C1 segment of cervical spinal cord (tissue), 14 donors: Measurements from ENCODE around the gene JAKMIP2.

Source experiments
- DNase-seq, 14 donors: peaks; one replicate each; lab custom pipeline; 2025; lab: John Stamatoyannopoulos, UW

JAKMIP2 gene

DNA sequence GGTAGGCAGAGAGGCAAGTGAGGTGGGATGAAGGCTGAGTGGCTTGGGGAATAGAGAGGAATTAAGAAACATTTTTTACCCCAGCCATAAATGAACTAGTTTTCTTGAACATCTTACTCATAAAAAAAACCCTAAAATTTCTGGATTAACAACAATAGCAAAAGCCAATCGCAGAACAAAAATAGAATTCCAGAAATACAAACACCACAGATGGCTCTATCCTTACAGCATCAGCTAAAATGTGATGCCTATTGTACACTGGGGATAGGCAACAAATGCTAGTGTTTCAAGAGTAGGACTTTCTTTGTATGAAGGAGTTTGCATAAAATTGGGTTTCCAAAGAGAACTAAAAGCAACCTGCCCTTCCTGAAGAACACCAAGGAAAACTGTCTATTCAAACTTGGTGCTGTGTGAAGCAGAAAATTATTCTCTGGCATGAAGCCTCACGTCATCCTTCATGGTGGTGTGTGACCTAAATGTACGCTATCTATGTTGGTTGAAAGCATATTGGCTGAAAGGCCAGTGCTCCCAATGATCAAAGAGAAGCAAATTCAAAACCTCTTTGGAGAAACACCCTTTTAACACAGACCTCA lies 82.9 kb downstream of the JAKMIP2 start:
- DNase-seq: peak in 1 of 14 donors; percentile 63

DNA sequence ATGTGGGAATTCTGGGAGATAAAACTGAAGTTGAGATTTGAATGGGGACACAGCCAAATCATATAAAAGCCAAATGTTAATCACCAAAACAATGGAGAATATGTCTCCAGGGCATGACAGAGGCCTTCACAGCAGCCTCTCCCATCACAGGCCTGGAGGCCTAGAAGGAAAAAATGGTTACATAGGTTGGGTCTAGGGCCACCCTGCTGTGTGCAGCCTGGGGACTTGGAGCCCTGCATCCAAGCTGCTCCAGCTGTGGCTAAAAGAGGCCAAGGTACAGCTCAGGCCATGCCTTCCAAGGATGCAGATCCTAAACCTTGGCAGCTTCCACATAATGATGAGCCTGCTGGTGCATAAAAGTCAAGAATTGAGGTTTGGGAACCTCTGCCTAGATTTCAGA lies 85.1 kb downstream of the JAKMIP2 start:
- DNase-seq: no peak

DNA sequence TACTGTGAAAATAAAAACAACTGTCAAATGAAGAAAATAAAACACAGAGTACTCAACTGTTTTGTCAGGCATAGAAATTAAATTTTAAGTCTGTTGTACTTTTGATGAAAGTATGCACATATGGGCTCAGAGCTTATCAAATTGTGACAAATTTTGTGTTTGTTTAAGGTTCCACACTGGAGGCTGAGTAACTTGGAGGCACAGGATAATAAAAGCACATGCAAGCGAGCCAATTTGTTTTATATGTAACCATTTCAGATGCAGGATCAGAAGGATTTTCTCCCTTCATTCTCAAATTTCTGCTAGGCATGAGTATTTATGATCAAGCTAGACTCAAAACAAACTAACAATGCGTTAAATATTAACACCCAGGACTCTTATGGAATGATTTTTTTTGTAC lies 87.8 kb downstream of the JAKMIP2 start:
- DNase-seq: no peak

DNA sequence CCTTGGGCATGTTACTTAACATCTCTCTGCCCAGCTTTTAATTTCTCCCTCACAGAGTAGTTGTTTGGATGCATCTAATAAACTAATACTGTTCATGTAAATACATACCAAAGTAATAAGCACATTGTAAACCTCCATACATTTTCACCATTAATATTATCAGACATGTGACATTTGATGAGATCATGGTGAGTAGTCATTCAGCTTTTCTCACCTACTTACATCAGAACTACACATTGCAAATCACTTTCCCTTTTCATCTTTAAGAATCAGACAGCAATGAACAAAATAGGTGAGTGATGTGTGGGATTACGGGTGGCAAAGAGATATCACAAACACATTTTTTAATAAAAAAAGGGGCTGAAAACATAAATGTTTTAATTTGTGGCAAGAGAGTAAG lies 89.3 kb downstream of the JAKMIP2 start:
- no peak for DNase-seq

DNA sequence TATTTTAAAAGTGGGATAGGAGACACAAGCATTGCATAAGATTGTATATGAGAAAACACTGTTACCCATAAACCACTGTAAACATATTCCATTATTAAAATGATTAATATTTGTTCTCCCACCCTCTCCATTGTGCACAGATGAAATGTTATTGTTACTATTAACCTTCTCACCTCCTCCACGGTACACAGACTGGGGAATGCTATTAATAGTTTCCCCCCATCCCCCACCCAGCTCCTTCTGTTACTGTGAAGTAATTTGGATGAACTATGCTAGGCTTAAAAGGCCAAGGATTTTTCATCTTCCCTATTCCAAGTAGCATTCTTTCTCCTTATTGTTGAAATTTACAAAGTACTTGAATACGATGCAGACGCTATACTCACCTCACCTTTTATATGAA lies 91.4 kb downstream of the JAKMIP2 start:
- peak in 1 of 14 donors; percentile 17 for DNase-seq

- DNase-seq: peak in 1 of 14 donors; percentile 10
Observed at GRCh38 chr5:147690595-147690994, 91.9 kb downstream of the JAKMIP2 start.

GRCh38 chr5:147689426-147689825 lies 93.1 kb downstream of the JAKMIP2 start:
- DNase-seq: no peak

- peak in 10 of 14 donors; percentile 22 to 81 (median 52) for DNase-seq
Observed at GRCh38 chr5:147688656-147689356, 93.7 kb downstream of the JAKMIP2 start.

DNA sequence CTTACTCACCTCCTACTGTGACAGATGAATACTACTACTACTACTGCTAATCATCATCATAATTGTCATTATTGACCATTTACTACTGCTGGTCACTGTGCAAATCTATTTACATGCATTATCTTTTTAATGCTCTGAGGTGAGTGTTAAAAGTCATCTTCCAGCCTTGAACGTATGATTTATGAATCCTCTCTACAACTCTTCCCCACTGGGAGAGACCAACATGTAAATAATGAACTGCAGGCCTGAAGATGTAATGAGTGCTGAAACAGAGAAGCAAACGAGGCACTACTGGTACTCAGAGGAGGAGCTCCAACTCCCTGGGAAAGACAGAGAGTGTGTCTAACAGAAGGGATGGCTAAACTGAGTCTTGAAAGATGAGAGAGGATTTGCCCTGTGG lies 95.4 kb downstream of the JAKMIP2 start:
- DNase-seq: no peak

DNA sequence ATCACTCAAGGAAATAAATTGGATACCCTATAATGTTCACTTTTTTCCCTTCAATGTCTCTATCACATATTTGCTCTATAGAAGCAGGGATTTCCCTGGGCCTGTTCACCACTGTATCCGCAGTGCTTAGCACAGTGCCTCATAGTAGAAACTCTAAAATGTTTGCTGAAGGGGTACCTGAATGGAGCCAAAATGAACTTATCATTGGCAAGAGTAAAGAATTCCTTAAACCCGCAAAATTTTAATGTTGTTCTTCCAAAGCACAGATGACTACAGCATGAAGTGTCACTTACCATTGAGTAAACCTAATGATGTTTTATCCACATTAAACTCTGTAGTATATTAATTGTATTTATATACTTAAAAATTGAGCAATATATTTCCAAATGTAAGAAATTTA lies 96.1 kb downstream of the JAKMIP2 start:
- DNase-seq: no peak

DNA sequence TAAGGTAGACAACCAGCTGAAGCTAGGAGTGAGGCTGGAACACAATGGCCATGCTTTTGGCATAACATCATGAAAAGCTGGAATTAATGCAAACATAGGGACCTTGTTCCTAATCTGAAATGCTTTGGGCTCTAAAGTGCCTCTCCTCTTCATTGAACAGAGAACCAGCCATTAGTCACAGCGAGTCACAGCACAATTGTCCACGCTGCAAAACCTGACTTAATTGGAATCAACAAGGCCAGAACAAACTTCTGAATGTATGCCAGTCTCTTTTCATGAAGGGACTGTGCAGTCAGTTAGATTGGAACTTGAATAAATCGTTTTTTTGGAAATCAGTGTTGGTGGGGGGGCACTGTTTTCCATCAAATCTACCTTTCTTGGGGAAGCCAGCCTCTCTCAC lies 96.5 kb downstream of the JAKMIP2 start:
- DNase-seq: peak in 5 of 14 donors; percentile 2 to 65 (median 24)

DNA sequence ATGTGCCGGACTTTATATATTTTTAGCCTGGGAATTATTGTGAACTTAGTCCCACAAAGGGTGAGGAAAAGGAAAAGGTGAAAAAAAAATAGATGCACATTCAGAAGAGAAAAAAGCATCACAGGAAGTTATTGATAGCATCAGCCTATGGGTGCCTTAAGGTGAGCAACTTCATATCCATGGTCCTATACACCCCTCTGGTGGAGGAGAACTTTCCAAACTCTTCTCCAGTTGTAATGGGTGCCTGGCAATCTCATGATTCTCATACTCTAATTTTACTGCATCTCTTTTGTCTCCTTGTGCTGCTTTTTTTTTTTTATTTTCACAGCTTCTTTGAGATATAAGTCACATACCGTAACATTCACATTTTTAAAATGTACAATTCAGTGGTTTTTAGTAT lies 107.4 kb downstream of the JAKMIP2 start:
- DNase-seq: no peak

GRCh38 chr5:147674411-147674810 lies 108.1 kb downstream of the JAKMIP2 start:
- no peak for DNase-seq

GRCh38 chr5:147673791-147674190 lies 108.7 kb downstream of the JAKMIP2 start:
- no peak for DNase-seq

- peak in 7 of 14 donors; percentile 2 to 98 (median 21) for DNase-seq
Observed at GRCh38 chr5:147673266-147673665, 109.3 kb downstream of the JAKMIP2 start.

- DNase-seq: no peak
Observed at GRCh38 chr5:147671365-147671764, 111.2 kb downstream of the JAKMIP2 start.

DNA sequence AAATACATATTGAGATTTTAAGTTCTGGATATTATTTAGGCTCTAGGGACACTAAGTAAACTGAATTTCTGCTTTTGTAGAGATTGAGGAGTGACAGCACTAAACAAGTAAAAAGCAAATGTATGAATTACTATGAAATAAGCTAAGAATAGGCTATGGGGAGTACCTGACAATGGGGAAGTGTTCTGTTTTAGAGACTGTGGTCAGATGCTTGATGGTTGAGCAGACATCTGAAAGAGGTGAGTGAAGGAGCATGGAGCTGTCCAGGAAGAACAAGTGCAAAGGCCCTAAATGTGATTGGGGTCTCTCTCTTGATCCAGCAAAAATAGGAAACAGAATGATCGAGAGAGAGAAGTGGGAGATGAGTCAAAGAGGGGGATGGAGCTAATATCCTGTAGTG lies 111.7 kb downstream of the JAKMIP2 start:
- no peak for DNase-seq

DNA sequence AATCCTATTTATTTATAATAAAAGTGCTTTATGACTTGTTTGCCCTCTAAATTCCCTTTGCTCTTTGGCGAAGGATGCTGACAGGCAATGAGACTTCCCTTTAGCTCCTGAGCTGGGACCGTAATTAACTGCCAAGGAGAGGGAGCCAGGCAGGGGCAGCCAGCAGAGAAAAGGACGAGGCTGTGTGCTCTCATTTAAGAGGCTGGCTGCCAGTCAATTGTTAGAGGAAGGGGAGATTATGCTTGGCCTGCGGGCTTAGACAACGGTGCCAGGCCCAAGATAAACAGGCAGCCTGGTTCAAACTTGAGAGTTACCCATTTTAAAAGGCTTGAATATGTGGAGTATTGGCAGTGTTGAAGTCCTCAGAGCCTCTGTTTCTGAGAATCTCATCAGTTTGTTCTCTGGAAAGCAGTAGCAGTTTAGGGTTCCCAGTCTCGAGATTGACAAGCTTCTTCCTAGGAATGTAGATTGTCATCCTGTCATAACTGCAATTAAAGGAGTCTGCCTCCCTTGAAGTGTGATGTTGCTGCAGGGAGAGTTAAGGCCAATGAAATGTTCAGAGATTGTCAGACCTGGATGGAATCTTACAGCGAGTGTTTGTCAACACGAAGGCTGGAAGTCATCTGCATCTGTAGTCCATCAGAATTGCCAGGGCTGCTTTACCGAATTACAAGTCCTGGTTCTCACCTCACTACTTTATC lies 113.2 kb downstream of the JAKMIP2 start:
- DNase-seq: peak in 7 of 14 donors; percentile 10 to 84 (median 23)

DNA sequence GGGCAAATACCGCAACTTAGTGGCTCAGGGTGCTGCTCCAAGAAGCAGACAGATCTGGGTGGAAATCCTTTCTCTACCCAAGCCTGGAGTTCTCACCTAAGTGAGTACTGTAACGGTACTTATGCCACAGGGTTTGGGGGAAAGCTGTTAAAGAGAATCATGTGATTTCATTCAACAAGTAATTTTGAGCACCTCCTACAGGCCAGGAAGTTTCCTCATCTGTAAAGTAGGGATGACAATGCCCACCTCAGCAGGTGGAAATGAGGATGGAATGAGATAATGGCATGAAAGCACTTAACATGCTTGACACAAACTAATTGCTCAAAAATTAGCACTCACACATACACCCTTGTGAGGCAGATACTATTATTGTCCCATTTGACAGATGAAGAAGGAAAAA lies 114.1 kb downstream of the JAKMIP2 start:
- no peak for DNase-seq

DNA sequence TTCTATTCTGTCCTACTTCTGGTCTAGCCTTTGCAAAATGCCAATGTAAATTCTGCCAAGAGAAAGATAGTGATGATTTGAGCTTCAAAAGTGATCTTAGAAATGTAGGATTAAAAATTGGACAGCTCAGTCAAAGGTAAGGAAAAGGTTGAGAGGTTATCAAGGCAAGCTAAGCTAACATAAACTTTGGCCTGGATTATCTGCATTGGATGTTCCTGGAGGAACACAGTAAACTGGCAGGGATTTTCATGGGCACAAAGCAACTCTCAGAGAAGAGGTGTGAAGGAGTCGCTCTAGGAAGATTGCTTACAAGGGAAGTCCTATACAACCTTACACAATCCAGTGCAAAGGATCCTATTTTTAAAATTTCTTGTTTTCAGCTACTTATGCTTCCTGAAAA lies 115.2 kb downstream of the JAKMIP2 start:
- DNase-seq: no peak

DNA sequence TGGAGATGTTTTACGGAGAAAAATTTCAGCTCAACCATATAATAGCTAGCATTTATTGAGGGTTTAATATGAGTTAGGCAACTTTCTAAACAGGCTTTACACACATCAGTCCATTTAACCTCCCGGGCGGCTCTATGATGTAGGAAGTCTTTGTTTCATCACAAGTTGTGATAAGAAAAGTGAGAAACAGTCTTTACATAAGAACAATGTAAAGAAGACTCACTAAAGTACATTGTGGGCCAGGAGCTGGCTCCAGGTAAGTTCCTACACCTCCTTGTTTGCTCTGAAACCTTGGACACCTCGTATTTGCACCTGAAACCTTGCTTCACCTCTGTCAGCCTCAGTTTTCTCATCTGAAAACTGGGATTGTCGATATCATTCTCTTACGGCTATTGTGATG lies 116.1 kb downstream of the JAKMIP2 start:
- DNase-seq: no peak

DNA sequence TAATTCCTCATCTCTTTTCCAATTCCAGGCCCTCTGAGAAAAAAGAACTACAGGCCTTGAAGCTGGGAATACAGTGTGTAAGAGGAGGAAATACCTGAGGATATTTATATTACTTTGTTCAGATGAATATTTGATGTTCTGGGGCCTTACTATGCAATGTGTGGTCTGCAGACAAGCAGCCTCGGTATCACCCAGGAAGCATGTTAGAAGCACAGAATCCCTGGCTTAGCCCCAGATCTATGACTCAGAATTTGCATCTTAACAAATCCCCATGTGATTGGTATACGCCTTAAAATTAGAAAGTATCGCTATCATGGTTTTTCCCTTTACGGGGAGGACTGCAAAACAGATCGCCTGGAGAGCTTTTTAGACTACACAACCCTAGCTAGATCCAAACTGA lies 121.0 kb downstream of the JAKMIP2 start:
- no peak for DNase-seq
